Measurements from ENCODE around the gene RNF8.

Gene RNF8

DNA sequence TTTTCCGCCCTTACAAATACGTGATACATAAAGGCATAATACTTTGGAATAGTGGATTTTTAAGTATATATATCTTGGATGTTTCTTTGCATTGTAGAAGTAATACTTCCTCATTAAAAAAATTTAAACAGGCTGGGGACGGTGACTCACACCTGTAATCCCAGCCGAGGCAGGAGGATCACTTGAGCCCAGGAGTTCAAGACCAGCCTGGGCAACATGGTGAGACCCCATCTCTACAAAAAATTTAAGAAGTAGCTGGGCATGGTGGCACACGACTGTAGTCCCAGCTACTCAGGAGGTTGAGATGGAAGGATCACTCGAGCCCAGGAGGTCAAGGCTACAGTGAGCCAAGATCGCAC, 38.6 kb upstream of the RNF8 start:
- TF ChIP-seq CTCF (IDR thresholded peaks at IDR 0.05; ENCODE audit: extremely low read depth, insufficient read depth, missing control alignments) = peak; percentile 7
- no peak for DNase-seq (ENCODE audit: low spot score)
- in situ Hi-C loops (cut with MboI; ENCODE audit: low pct_unique_long_range_greater_than_20kb, low sequenced_read_pairs, unreplicated experiment) = no loop called here

GRCh38 chr6:37316071-37316470, 37.7 kb upstream of the RNF8 start:
- DNase-seq (ENCODE audit: low spot score) = no peak
- TF ChIP-seq CTCF (IDR thresholded peaks at IDR 0.05; ENCODE audit: extremely low read depth, insufficient read depth, missing control alignments) = no peak
- in situ Hi-C loops (cut with MboI; ENCODE audit: low pct_unique_long_range_greater_than_20kb, low sequenced_read_pairs, unreplicated experiment) = no loop called here

DNA sequence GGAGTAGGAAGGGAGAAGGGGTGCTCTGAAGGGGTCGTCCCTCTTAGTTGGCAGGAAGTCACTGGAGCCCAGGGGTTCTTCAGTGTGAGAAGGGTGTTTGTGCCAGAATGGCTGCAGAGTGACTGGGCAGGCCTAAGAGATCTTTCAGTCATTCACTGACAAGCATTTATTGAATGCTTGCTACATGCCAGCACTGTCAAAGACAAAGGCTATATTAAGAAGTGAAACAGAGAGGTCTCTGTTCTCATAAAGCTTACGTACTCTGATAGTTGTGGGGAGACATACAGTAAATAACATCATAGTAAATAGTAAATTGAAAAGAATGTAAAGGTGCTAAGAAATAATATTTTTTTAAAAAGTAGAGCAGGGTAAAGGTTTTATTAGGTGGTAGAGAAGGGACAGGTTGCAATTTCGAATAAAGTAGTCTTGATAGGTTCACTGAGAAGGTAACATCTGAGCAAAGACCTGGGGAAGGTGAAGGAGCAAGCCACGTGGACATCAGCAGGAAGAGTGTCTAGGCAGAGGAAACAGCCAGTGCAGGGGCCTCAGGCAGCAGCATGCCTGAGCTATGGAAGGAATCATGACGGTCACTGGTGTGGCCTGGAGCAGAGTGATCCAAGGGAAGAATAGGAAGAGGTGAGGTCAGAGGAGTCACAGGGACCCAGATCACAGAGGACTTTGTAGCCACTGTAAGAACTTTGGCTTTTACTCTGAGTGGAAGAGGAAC, 36.3 kb upstream of the RNF8 start:
- no peak for TF ChIP-seq CTCF (IDR thresholded peaks at IDR 0.05; ENCODE audit: extremely low read depth, insufficient read depth, missing control alignments)
- in situ Hi-C loops (cut with MboI; ENCODE audit: low pct_unique_long_range_greater_than_20kb, low sequenced_read_pairs, unreplicated experiment) = no loop called here
- no peak for DNase-seq (ENCODE audit: low spot score)

DNA sequence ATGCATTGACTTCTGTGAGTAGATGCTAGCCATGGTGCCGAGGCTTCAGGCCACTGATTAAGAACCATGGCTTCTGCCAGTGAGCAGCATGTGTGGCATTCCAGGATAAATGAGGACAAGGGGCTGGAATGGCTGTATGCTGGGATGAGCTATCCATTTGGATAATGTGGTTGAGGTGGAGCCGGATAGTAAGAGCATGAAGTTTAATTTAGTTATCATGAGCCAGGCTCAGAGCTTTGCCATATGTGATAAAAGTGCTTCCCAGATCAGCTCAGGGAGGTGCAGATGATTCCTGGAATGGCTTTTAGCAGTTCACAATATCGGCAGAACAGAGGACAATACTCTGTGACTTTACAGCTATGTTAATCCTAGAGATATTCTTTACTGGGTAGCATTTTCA, 34.6 kb upstream of the RNF8 start:
- DNase-seq (ENCODE audit: low spot score) = no peak
- TF ChIP-seq CTCF (IDR thresholded peaks at IDR 0.05; ENCODE audit: extremely low read depth, insufficient read depth, missing control alignments) = no peak
- in situ Hi-C loops (cut with MboI; ENCODE audit: low pct_unique_long_range_greater_than_20kb, low sequenced_read_pairs, unreplicated experiment) = no loop called here

DNA sequence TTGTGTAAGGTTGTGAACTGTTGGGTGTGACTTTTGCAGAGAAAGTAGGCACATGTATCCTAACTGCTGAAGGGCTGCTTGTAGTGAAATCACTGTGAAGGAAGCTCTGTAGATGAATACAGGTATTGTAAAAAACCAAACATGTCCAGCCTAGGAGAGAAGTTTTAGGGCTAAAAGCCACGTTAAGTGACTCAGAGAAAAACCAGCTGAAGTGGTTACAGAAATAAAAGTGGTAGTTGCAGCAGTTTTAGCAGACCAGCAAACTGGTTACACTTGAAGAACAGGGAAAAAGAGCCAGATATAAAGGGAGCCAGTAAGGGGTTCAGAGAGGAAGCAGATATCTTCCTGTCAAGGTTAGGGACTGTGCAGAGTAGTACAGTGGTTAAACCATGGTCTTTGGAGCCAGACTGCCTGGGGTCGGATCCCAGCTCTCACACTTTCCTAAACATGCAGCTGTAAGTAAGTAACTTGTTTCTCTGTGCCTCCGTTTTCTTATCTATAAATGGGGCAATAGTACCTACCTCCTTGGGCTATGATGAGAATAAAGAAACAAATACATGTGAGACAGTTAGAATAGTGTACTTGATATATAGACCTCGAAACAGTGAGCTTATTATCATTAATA, 33.8 kb upstream of the RNF8 start:
- TF ChIP-seq CTCF (IDR thresholded peaks at IDR 0.05; ENCODE audit: extremely low read depth, insufficient read depth, missing control alignments) = no peak
- no peak for DNase-seq (ENCODE audit: low spot score)
- in situ Hi-C loops (cut with MboI; ENCODE audit: low pct_unique_long_range_greater_than_20kb, low sequenced_read_pairs, unreplicated experiment) = no loop called here

DNA sequence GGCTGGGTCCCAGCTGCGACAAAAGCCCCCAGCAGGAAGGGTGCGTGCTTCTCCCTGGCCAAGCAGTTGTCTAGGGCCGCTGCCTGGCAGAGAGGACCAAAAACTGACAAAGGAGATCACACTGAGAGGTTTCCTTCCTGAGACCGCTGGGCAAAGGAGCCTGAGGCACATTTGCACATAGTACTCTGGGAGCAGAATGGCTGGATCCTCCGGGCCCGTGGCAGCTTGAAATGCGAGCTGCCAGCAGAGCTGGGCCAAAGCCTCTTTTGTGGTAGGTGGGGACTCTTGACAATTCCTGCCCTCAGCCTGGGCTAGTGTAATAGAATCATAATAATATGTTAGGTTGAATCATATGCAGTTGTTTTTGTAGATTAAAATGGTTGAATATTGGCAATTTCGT, 33.1 kb upstream of the RNF8 start:
- no peak for TF ChIP-seq CTCF (IDR thresholded peaks at IDR 0.05; ENCODE audit: extremely low read depth, insufficient read depth, missing control alignments)
- no peak for DNase-seq (ENCODE audit: low spot score)
- in situ Hi-C loops (cut with MboI; ENCODE audit: low pct_unique_long_range_greater_than_20kb, low sequenced_read_pairs, unreplicated experiment) = no loop called here
